PC-9 (cell line): ENCODE measurements around the gene SLC6A6.

ENCODE experiments used
- CTCF ChIP-seq: fragments of 200-600 bp; sonication (generic); conservative IDR thresholded peaks from 2 replicates; pipeline ENCODE4 v1.6.1; 2017; ENCODE audit warnings: mixed run types, antibody characterized with exemption, mild to moderate bottlenecking, moderate library complexity
- EZH2 ChIP-seq: fragments of 200-600 bp; sonication (generic); IDR thresholded peaks from 2 replicates; pipeline ENCODE4 v1.8.0; 2017; ENCODE audit warnings: antibody characterized with exemption, low read depth

GRCh38 chr3:14535616-14536015 is 133.2 kb downstream of the SLC6A6 start:
- TF ChIP-seq CTCF: no peak
- no peak for TF ChIP-seq EZH2
